Gastroesophageal sphincter (tissue), 4 donors: Measurements from ENCODE around the gene MEGF6. TPM values are rescaled to one million over a fixed set of nuclear protein-coding genes. Genes with fewer than 3 reads are reported as not detected.

Experiments used
- ATAC-seq: fragments of 150-250 bp; one replicate; pipeline ENCODE4 v1.9.1; 2016; ENCODE audit warnings: mild to moderate bottlenecking, moderate library complexity
- H3K27ac ChIP-seq, 4 donors: fragments of 200-600 bp; sonication (generic) in 3 of 4; 1 replicate in 3 of 4; 2 replicates in 1 of 4; pipeline ENCODE4 v1.5.1; 2016 to 2019
- H3K27me3 ChIP-seq: fragments of 200-600 bp; sonication (generic); one replicate; pipeline ENCODE4 v1.5.1; 2019
- H3K36me3 ChIP-seq, 2 donors: fragments of 200-600 bp; sonication (generic); one replicate each; pipeline ENCODE4 v1.5.1; 2019; ENCODE audit warnings: control low read depth in 1 of 2
- H3K4me1 ChIP-seq, 3 donors: fragments of 200-600 bp; sonication (generic); 1 replicate in 2 of 3; 2 replicates in 1 of 3; pipeline ENCODE4 v1.5.1; 2016 to 2019; ENCODE audit warnings: control low read depth in 2 of 3
- H3K4me3 ChIP-seq, 2 donors: fragments of 200-600 bp; sonication (generic); one replicate each; pipeline ENCODE4 v1.5.1; 2019; ENCODE audit warnings: mild to moderate bottlenecking in 1 of 2, moderate library complexity in 1 of 2
- H3K9me3 ChIP-seq, 3 donors: fragments of 200-600 bp; sonication (generic); one replicate each; pipeline ENCODE4 v1.5.1; 2017 to 2019; ENCODE audit warnings: control low read depth in 2 of 3
- CTCF ChIP-seq, 4 experiments: fragments of 200-600 bp in 2 of 4; fragments of 450-650 bp in 2 of 4; sonication (generic) in 1 of 4; IDR thresholded peaks; one replicate each; pipeline ENCODE4 v1.5.1; 2017 to 2019; ENCODE audit warnings: antibody characterized with exemption in 4 of 4, mild to moderate bottlenecking in 2 of 4, moderate library complexity in 2 of 4
- EP300 ChIP-seq: sonication (generic); formaldehyde crosslinking; IDR thresholded peaks from one replicate; pipeline ENCODE4 v1.6.1; 2017; ENCODE audit warnings: antibody characterized with exemption, mild to moderate bottlenecking
- POLR2A ChIP-seq, 2 donors: fragments of 450-650 bp; IDR thresholded peaks; one replicate each; pipeline ENCODE4 v1.6.1; 2017; ENCODE audit warnings: antibody characterized with exemption in 2 of 2, mild to moderate bottlenecking in 2 of 2, moderate library complexity in 1 of 2
- POLR2AphosphoS5 ChIP-seq: sonication (generic); formaldehyde crosslinking; IDR thresholded peaks from one replicate; pipeline ENCODE4 v1.6.1; 2017; ENCODE audit warnings: antibody characterized with exemption
- WGBS, 2 donors: methylation state at CpG; one replicate each; pipeline ENCODE4 v1.1.5; 2018; ENCODE audit warnings: low coverage in 1 of 2; 5-methylcytosine and 5-hydroxymethylcytosine counted together
- total RNA-seq, 4 donors: library from RNA; depleted of rRNA; stranded (reverse); fragments of >200 nt; gene quantifications; one replicate each; pipeline ENCODE4 v1.1.0, GENCODE V29; 2016

MEGF6 gene
- total RNA-seq, 4 donors from 2014 or later, result 4.7 to 15.5 (median 10.8) TPM

- TF ChIP-seq POLR2AphosphoS5 (no peak), CTCF (IDR thresholded peaks at IDR 0.05) (no peak), EP300 (no peak), POLR2A (IDR thresholded peaks at IDR 0.05) (no peak)
- H3K36me3 ChIP-seq, result no peaks in the 10 kb centered on the region
- peaks cover 14% of the 10 kb centered on the region for H3K27me3 ChIP-seq
- no peak overlapping the region for H3K4me3 ChIP-seq
- H3K4me1 ChIP-seq, result peaks cover 0 to 2% (median 0%) of the 10 kb centered on the region in 3 donors
- 75% methylated on average over 4 of the region's 25 CpGs; no CpG with 5 or more reads in 1 of the 2 donors for WGBS, 2 donors
- no peak overlapping the region for H3K27ac ChIP-seq
- ATAC-seq, result no peak
- peaks cover 0 to 8% (median 0%) of the 10 kb centered on the region in 3 donors for H3K9me3 ChIP-seq
Measured at GRCh38 chr1:3555131-3555920, 56.0 kb downstream of the MEGF6 start.

GRCh38 chr1:3553940-3554223 is 57.4 kb downstream of the MEGF6 start:
- no peak for ATAC-seq
- H3K9me3 ChIP-seq, result peaks cover 0 to 5% (median 0%) of the 10 kb centered on the region in 3 donors
- H3K36me3 ChIP-seq, result no peaks in the 10 kb centered on the region
- TF ChIP-seq EP300 (no peak), POLR2A (IDR thresholded peaks at IDR 0.05) (no peak), POLR2AphosphoS5 (no peak), CTCF (IDR thresholded peaks at IDR 0.05) (no peak)
- WGBS, 2 donors, result no CpG with 5 or more reads among the region's 11 CpGs
- peaks cover 0 to under 1% (median 0%) of the 10 kb centered on the region in 3 donors for H3K4me1 ChIP-seq
- H3K27ac ChIP-seq, result no peak overlapping the region
- peaks cover 17% of the 10 kb centered on the region for H3K27me3 ChIP-seq
- no peak overlapping the region for H3K4me3 ChIP-seq

- no CpG with 5 or more reads among the region's 27 CpGs for WGBS, 2 donors
- TF ChIP-seq EP300 (no peak), POLR2AphosphoS5 (no peak), POLR2A (IDR thresholded peaks at IDR 0.05) (no peak), CTCF (IDR thresholded peaks at IDR 0.05) (no peak)
- Histone ChIP-seq H3K27me3 (peaks cover 22% of the 10 kb centered on the region), H3K27ac (no peak overlapping the region), H3K36me3 (no peaks in the 10 kb centered on the region), H3K9me3 (peaks cover 0 to 2% (median 0%) of the 10 kb centered on the region in 3 donors), H3K4me3 (no peak overlapping the region), H3K4me1 (peaks cover 0 to 6% (median 0%) of the 10 kb centered on the region in 3 donors)
- no peak for ATAC-seq
Measured at GRCh38 chr1:3553166-3553939, 58.0 kb downstream of the MEGF6 start.

- Histone ChIP-seq H3K4me3 (no peak overlapping the region), H3K27me3 (peaks cover 28% of the 10 kb centered on the region), H3K36me3 (no peaks in the 10 kb centered on the region), H3K4me1 (peaks cover 0 to 12% (median 0%) of the 10 kb centered on the region in 3 donors), H3K9me3 (no peaks in the 10 kb centered on the region), H3K27ac (no peak overlapping the region)
- ATAC-seq, result no peak
- no peak for TF ChIP-seq POLR2A (IDR thresholded peaks at IDR 0.05)
- TF ChIP-seq POLR2AphosphoS5, result no peak
- no peak for TF ChIP-seq EP300
- TF ChIP-seq CTCF (IDR thresholded peaks at IDR 0.05), result no peak
- WGBS, 2 donors, result 60 to 100% methylated on average over 1 to 2 of the region's 6 CpGs
Measured at GRCh38 chr1:3552751-3553150, 58.6 kb downstream of the MEGF6 start.
